GM12801 (cell line): Measurements from ENCODE around the gene M1AP.

Experiments
- TF ChIP-seq, protein P1 (sequence below): IDR thresholded peaks from one replicate; pipeline ENCODE4 v1.5.1; 2011; ENCODE audit warnings: control low read depth; ENCODE audit not compliant: insufficient read length; ENCODE audit errors: extremely low read depth

Gene M1AP

GRCh38 chr2:74530239-74531187 is 117.6 kb downstream of the M1AP start:
- TF ChIP-seq, protein P1, sequence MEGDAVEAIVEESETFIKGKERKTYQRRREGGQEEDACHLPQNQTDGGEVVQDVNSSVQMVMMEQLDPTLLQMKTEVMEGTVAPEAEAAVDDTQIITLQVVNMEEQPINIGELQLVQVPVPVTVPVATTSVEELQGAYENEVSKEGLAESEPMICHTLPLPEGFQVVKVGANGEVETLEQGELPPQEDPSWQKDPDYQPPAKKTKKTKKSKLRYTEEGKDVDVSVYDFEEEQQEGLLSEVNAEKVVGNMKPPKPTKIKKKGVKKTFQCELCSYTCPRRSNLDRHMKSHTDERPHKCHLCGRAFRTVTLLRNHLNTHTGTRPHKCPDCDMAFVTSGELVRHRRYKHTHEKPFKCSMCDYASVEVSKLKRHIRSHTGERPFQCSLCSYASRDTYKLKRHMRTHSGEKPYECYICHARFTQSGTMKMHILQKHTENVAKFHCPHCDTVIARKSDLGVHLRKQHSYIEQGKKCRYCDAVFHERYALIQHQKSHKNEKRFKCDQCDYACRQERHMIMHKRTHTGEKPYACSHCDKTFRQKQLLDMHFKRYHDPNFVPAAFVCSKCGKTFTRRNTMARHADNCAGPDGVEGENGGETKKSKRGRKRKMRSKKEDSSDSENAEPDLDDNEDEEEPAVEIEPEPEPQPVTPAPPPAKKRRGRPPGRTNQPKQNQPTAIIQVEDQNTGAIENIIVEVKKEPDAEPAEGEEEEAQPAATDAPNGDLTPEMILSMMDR = no peak

GRCh38 chr2:74529357-74530238 is 118.5 kb downstream of the M1AP start, which contains the start of the genes AUP1 and HTRA2:
Gene AUP1 (minus strand): TSS chr2:74529706. CDS start chr2:74529629, 77 bp downstream.
Gene HTRA2 (plus strand): TSS chr2:74529933. CDS start chr2:74530007, 74 bp downstream.
- TF ChIP-seq, protein P1 = no peak

DNA sequence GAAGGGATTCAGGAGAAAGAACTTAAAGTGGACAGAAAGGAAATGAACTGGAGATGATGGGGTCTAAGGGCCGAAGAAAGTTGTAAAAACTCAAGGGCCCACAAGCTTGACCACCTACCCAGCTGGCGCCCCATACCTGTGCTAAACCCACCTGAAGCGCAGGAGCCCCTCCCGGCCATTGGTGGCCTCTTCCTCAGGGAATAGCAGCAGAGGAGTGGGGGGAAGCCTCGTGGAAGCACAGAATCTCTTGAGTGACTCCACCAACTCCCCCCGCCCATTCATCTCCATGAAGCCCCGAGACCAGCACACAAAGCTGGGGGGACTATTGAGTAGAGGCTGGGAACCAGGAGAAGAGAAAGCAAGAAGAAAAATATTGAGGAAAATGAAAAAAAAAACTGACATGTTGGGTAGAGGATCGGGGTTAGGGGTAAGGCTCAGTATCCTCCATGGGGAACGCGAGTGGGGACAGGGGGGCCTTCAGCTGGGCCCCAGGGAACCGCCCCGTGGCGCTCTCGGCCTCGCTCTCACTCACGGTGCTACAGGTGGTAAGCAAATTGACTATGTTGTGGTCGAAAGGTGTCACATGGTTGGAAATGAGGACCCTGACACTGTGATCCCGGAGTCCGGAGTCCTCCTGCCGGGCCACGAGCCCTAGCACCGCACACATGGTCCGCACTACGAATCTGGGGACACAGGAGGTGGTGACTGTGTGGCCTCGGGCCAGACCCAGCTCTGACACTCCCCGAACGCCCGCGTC is 119.4 kb downstream of the M1AP start:
- TF ChIP-seq, protein P1 = no peak

DNA sequence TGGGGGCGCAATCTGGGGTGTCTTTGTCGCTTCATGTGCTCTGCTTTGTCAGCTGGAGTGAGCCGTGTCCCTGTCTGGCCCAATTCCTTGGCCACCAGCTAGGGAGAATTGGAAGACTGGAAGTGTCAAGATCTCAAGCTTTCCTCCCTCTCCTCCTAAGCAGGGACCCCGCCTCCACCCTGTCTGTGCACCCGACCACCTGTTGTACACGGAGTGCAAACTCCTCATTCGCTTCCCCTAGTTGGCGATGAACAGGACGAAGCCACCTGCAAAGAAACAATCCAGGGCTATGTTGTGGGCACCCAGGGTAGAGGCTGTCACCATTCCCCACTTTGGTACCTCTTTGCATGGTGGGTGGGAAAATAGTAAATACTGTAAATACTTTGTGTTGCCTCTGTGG is 120.4 kb downstream of the M1AP start:
- TF ChIP-seq, protein P1 = no peak

GRCh38 chr2:74526649-74527230 is 121.4 kb downstream of the M1AP start:
- TF ChIP-seq, protein P1 = no peak

- TF ChIP-seq, protein P1 = no peak
Measured at GRCh38 chr2:74525717-74526648, 122.1 kb downstream of the M1AP start, which contains the start of gene DQX1. Gene DQX1 (minus strand): TSS chr2:74526231. CDS start chr2:74525729, 502 bp downstream.
